ENCODE results near the gene CALM3. TPM values are rescaled to one million over a fixed set of nuclear protein-coding genes. Genes with fewer than 3 reads are reported as not detected.
"Not testable (repeated sequence)": the region's sequence is repeated elsewhere in the genome, so short reads cannot be mapped to it uniquely, and the experiment has no call there.

The CALM3 gene
- total RNA-seq, 3 donors from 2014 or later (not counting 1 experiment from before 2014, with no cell fraction given) = 218 to 272 (median 235) TPM

GRCh38 chr19:46555628-46556280, 45.4 kb upstream of the CALM3 start:
- Histone ChIP-seq H3K4me1 (ENCODE audit: control insufficient read depth, insufficient read depth, low read length) (no peaks in the 10 kb centered on the region), H3K36me3 (ENCODE audit: control insufficient read depth, insufficient read depth, low read length) (no peaks in the 10 kb centered on the region), H3K27me3 (ENCODE audit: control insufficient read depth, insufficient read depth, low read length) (peaks cover 5% of the 10 kb centered on the region), H3K4me3 (ENCODE audit: low read length) (no peak overlapping the region), H3K9me3 (ENCODE audit: control insufficient read depth, insufficient read depth, low read length) (peaks cover 3% of the 10 kb centered on the region), H3K27ac (ENCODE audit: low read length) (no peak overlapping the region)
- intact Hi-C loops (cut with micrococcal nuclease) = no loop called here
- 75% methylated on average over 1 of the region's 2 CpGs for WGBS (ENCODE audit: insufficient coverage)
- ATAC-seq (no peak), DNase-seq (no peak)
- H3K4me1 Mint-ChIP-seq = no peaks in the 10 kb centered on the region
- no peak overlapping the region for H3K27ac Mint-ChIP-seq
- peaks cover 9 to 49% of the 10 kb centered on the region in 2 donors for H3K27me3 Mint-ChIP-seq (ENCODE audit: low read depth in 2 of 2)
- peaks cover 0 to 4% of the 10 kb centered on the region in 2 donors for H3K9me3 Mint-ChIP-seq
- no peak overlapping the region for H3K4me3 Mint-ChIP-seq
- no peak for TF ChIP-seq CTCF (IDR thresholded peaks at IDR 0.05)
- no peaks in the 10 kb centered on the region for H3K36me3 Mint-ChIP-seq

- H3K4me1 ChIP-seq (ENCODE audit: control insufficient read depth, insufficient read depth, low read length); H3K27me3 ChIP-seq (ENCODE audit: control insufficient read depth, insufficient read depth, low read length); intact Hi-C loops (cut with micrococcal nuclease); DNase-seq; H3K27ac Mint-ChIP-seq; H3K9me3 ChIP-seq (ENCODE audit: control insufficient read depth, insufficient read depth, low read length); H3K36me3 Mint-ChIP-seq; H3K27ac ChIP-seq (ENCODE audit: low read length); H3K4me1 Mint-ChIP-seq; H3K36me3 ChIP-seq (ENCODE audit: control insufficient read depth, insufficient read depth, low read length); H3K4me3 Mint-ChIP-seq; ATAC-seq; H3K9me3 Mint-ChIP-seq; H3K4me3 ChIP-seq (ENCODE audit: low read length): not testable (repeated sequence)
- 100% methylated on average over 3 of the region's 5 CpGs for WGBS (ENCODE audit: insufficient coverage)
- peaks cover 5 to 41% of the 10 kb centered on the region in 2 donors for H3K27me3 Mint-ChIP-seq (ENCODE audit: low read depth in 2 of 2)
Observed at GRCh38 chr19:46556471-46556870, 44.7 kb upstream of the CALM3 start.

GRCh38 chr19:46559203-46559602, 41.9 kb upstream of the CALM3 start:
- Mint-ChIP-seq H3K27me3 (ENCODE audit: low read depth in 2 of 2) (peaks cover 2 to 19% of the 10 kb centered on the region in 2 donors), H3K4me1 (peaks cover 0 to 5% of the 10 kb centered on the region in 2 donors), H3K9me3 (no peaks in the 10 kb centered on the region), H3K4me3 (no peak overlapping the region), H3K36me3 (no peaks in the 10 kb centered on the region), H3K27ac (no peak overlapping the region)
- Histone ChIP-seq H3K27me3 (ENCODE audit: control insufficient read depth, insufficient read depth, low read length) (no peaks in the 10 kb centered on the region), H3K9me3 (ENCODE audit: control insufficient read depth, insufficient read depth, low read length) (no peaks in the 10 kb centered on the region), H3K36me3 (ENCODE audit: control insufficient read depth, insufficient read depth, low read length) (no peaks in the 10 kb centered on the region), H3K4me1 (ENCODE audit: control insufficient read depth, insufficient read depth, low read length) (no peaks in the 10 kb centered on the region), H3K27ac (ENCODE audit: low read length) (no peak overlapping the region), H3K4me3 (ENCODE audit: low read length) (no peak overlapping the region)
- DNase-seq (no peak), ATAC-seq (no peak)
- intact Hi-C loops (cut with micrococcal nuclease) = no loop called here
- 92% methylated on average over 9 of the region's 9 CpGs for WGBS (ENCODE audit: insufficient coverage)
- no peak for TF ChIP-seq CTCF (IDR thresholded peaks at IDR 0.05)

- H3K27ac Mint-ChIP-seq; H3K4me1 Mint-ChIP-seq; H3K9me3 Mint-ChIP-seq; H3K4me1 ChIP-seq (ENCODE audit: control insufficient read depth, insufficient read depth, low read length); H3K27ac ChIP-seq (ENCODE audit: low read length); DNase-seq; H3K27me3 ChIP-seq (ENCODE audit: control insufficient read depth, insufficient read depth, low read length); ATAC-seq; H3K36me3 Mint-ChIP-seq; H3K36me3 ChIP-seq (ENCODE audit: control insufficient read depth, insufficient read depth, low read length); intact Hi-C loops (cut with micrococcal nuclease); H3K9me3 ChIP-seq (ENCODE audit: control insufficient read depth, insufficient read depth, low read length); H3K4me3 ChIP-seq (ENCODE audit: low read length); H3K4me3 Mint-ChIP-seq: not testable (repeated sequence)
- 87% methylated on average over 8 of the region's 8 CpGs for WGBS (ENCODE audit: insufficient coverage)
- H3K27me3 Mint-ChIP-seq (ENCODE audit: low read depth in 2 of 2) = peaks cover 2 to 14% of the 10 kb centered on the region in 2 donors
Observed at GRCh38 chr19:46559675-46560074, 41.5 kb upstream of the CALM3 start.

All from natural killer cell (primary cell).